ENCODE data around the gene LDLRAD4.

LDLRAD4 gene

DNA sequence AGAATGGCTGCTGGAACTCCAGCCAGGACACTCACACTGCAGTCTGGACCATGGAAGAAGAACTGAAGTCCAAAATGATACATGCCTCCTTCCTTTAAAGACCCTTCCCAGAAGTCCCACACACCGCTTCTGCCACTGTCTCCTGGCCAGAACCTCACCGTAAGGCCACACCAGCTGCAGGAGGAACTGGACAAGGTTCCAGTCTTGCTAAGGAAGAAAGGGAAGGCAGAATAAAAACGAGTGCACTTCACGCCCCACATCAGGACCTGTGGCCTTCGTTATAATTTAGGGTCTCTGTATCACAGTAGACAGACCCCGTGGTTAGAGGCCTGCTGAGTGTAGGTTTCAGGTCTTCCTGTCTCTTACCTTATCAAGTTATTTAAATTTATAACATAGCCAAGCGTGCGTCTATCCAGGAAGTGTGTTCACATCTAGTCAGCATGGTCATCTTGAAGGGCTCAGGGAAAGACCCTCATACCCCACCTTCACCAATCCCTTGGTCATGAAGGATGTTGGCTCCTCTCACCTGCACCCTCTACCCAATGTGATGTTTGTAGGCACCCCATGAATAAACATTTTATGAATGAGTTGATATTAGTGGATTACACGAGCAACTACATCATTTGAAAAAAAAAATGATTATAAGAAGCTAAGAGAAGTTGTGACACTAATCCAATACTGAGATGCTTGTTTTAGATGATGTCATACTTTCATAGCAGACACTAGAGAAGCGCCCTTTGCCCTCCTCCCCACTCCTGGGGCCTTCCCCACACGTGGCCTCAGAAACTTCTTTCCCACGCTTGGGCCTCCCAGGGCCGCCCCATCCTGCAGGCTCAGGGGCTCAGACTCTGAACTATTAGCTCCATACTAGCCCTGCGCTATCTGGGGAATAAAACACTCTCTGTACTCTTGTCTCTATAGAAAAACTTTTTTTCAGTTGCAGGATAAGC lies 350.2 kb downstream of the LDLRAD4 start:
- no peak for DNase-seq (ENCODE audit: extremely low read depth, low read depth)
- TF ChIP-seq CTCF (IDR thresholded peaks at IDR 0.05; ENCODE audit: low read depth, low read length), result no peak

DNA sequence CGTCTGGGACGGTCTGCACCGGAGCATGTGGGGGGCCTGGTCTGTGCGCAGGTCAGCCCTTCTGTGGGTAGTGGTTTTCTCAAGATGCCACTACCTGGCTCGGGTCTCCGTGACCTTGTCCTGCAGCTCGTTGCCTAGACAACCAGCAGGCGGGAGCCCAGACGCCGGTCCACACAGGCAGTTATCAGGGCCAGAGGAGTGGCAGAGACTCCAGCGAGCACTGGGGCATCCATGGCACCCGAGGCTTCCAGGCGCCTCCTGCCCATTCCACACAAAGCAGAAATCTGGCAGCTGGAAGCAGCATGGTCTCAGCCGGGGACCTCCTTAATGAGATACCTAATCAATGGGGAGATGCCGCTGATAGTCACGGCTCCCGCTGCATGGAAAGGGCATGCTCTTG lies 351.7 kb downstream of the LDLRAD4 start:
- TF ChIP-seq CTCF (IDR thresholded peaks at IDR 0.05; ENCODE audit: low read depth, low read length), result no peak

GRCh38 chr18:13570856-13571495 lies 352.4 kb downstream of the LDLRAD4 start:
- DNase-seq (ENCODE audit: extremely low read depth, low read depth), result no peak
- TF ChIP-seq CTCF (IDR thresholded peaks at IDR 0.05; ENCODE audit: low read depth, low read length), result no peak

More for the DNA sequence above, 351.7 kb downstream of the LDLRAD4 start:
- no peak for DNase-seq (ENCODE audit: extremely low read depth, low read depth)

DNA sequence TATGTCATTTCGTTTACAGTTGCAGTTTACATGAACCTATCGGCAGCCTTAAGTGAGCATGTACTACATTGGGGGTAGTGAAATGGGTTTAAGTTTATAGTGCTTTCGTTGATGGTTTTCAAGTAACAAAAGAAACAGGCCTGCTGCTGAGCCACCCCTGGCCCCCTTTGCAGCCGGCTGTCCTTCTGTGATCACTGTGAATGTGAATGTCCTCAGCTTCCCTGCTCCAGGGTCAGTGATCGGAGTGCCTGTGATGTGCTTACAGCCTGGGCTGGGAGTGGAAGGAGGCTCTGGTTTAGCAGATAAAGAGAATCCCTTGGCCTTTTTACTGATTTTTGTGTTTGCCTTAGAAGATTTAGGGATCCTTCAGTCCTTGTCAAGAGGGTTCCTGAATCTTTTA lies 353.6 kb downstream of the LDLRAD4 start:
- DNase-seq (ENCODE audit: extremely low read depth, low read depth), result no peak
- TF ChIP-seq CTCF (IDR thresholded peaks at IDR 0.05; ENCODE audit: low read depth, low read length), result no peak

- DNase-seq (ENCODE audit: extremely low read depth, low read depth), result no peak
- TF ChIP-seq CTCF (IDR thresholded peaks at IDR 0.05; ENCODE audit: low read depth, low read length), result no peak
These were observed 354.2 kb downstream of the LDLRAD4 start for GRCh38 chr18:13572721-13573120.

DNA sequence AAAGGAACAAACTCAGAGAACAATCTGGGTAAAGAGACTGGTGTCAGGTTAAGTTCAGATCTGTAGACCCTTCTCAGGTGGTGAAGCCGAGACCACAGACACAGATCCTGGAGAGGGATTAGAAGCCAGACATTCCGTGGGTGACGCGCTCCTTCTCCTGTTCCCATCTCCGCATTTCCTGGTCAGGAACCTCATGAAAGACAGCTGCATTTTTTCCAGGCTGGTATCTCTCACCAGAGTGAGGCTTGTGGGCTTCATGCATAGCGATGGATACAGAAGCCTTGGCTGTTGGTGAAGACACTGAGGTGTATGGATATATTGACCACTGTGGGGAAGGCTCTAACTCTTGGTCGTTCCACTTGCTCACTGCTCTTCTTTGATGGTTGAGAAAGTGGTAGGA lies 355.2 kb downstream of the LDLRAD4 start:
- no peak for TF ChIP-seq CTCF (IDR thresholded peaks at IDR 0.05; ENCODE audit: low read depth, low read length)
- no peak for DNase-seq (ENCODE audit: extremely low read depth, low read depth)

DNA sequence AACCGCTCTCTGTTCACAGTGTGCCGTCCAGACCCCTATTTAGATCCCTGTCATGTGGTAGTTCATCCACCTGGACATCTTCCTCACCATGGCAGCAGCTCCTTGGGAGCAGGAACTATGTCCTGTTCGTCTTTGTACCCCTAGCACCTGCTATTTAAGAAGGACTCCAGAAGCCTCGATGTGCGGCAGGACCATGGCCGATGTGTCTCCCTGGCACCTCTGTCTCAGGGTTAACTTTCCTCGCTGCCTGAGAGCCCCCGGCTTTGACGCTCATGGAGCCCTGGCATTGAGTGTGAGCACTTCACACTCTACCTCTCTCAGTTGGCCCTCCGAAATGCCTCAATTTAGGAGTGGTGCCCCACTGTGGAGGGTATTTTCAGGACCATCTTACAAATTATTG lies 355.8 kb downstream of the LDLRAD4 start:
- no peak for TF ChIP-seq CTCF (IDR thresholded peaks at IDR 0.05; ENCODE audit: low read depth, low read length)

More for the DNA sequence above, 355.8 kb downstream of the LDLRAD4 start:
- DNase-seq (ENCODE audit: extremely low read depth, low read depth), result no peak
